ENCODE data around the gene GGACT. TPM values are rescaled to one million over a fixed set of nuclear protein-coding genes. Genes with fewer than 3 reads are reported as not detected.

GGACT gene
- total and polyA plus RNA-seq, 12 donors: 1.8 to 16.0 (median 10.2) TPM

DNA sequence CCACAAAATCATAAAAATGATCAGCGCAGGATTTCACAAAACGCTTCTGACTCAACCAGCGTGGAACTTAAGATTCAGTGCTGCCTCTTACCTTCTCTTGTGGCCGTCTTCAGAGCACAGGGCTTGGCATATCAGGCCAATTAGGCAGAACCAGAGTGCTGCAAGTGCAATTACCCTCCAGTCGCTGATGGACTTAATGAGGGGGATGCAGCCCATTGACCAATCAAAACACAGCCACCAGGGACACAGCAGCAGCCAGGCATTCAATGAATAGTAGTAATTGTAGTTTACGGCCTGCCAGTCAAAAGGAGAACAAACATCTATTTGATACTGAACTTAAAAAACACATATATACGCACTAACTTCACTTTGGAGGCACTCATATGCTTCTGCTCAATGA lies 47.9 kb upstream of the GGACT start:
- no peak overlapping the region for H3K27ac ChIP-seq
- WGBS, 4 donors: 91 to 97% (median 96%) methylated on average over 7 of the region's 7 CpGs
- no peaks in the 10 kb centered on the region for H3K9me3 ChIP-seq (replicated peaks in 1 of 3)
- H3K4me1 ChIP-seq (replicated peaks in 1 of 2): no peaks in the 10 kb centered on the region
- peaks cover 0 to 20% of the 10 kb centered on the region in 2 donors for H3K36me3 ChIP-seq (replicated peaks in 1 of 2)
- no peak for TF ChIP-seq POLR2A (IDR thresholded peaks at IDR 0.05)
- no peak for TF ChIP-seq CTCF (IDR thresholded peaks at IDR 0.05)
- DNase-seq: no peak
- H3K27me3 ChIP-seq: no peaks in the 10 kb centered on the region
- H3K4me3 ChIP-seq: no peak overlapping the region
- intact Hi-C loops (cut with DNase I): no loop called here

DNA sequence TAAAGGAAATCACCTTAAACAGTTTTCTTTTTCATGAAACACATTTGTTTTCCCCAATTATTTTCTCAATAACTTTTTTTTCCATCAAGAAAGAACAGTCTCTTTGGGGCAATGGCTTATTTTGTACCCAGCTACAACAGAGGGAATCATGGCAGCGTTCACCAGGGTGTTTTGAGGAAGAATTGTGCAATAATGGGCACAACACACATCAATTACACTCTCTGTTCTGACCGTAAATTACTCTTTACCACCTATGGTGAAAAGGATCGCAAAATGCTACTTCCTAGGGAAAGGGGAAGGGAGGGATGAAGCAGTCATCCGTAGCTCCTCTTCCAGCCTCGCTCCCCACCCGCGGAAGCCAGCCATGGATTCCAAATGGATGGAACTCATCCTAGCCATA lies 47.4 kb upstream of the GGACT start:
- no peak for DNase-seq
- TF ChIP-seq POLR2A (IDR thresholded peaks at IDR 0.05): no peak
- no peak for TF ChIP-seq CTCF (IDR thresholded peaks at IDR 0.05)
- WGBS, 4 donors: 91 to 95% (median 92%) methylated on average over 7 of the region's 7 CpGs
- no peak overlapping the region for H3K4me3 ChIP-seq
- H3K36me3 ChIP-seq (replicated peaks in 1 of 2): peaks cover 0 to 20% of the 10 kb centered on the region in 2 donors
- no peaks in the 10 kb centered on the region for H3K9me3 ChIP-seq (replicated peaks in 1 of 3)
- intact Hi-C loops (cut with DNase I): no loop called here
- no peaks in the 10 kb centered on the region for H3K27me3 ChIP-seq
- H3K27ac ChIP-seq: no peak overlapping the region
- H3K4me1 ChIP-seq (replicated peaks in 1 of 2): no peaks in the 10 kb centered on the region

GRCh38 chr13:100634696-100635095 lies 46.1 kb upstream of the GGACT start:
- WGBS, 4 donors: 94 to 97% (median 94%) methylated on average over 12 of the region's 12 CpGs
- Histone ChIP-seq H3K9me3 (replicated peaks in 1 of 3) (no peaks in the 10 kb centered on the region), H3K27ac (no peak overlapping the region), H3K4me3 (no peak overlapping the region), H3K27me3 (no peaks in the 10 kb centered on the region), H3K36me3 (replicated peaks in 1 of 2) (peaks cover 0 to 20% of the 10 kb centered on the region in 2 donors), H3K4me1 (replicated peaks in 1 of 2) (no peaks in the 10 kb centered on the region)
- TF ChIP-seq CTCF (IDR thresholded peaks at IDR 0.05): no peak
- no peak for TF ChIP-seq POLR2A (IDR thresholded peaks at IDR 0.05)
- intact Hi-C loops (cut with DNase I): no loop called here
- no peak for DNase-seq

DNA sequence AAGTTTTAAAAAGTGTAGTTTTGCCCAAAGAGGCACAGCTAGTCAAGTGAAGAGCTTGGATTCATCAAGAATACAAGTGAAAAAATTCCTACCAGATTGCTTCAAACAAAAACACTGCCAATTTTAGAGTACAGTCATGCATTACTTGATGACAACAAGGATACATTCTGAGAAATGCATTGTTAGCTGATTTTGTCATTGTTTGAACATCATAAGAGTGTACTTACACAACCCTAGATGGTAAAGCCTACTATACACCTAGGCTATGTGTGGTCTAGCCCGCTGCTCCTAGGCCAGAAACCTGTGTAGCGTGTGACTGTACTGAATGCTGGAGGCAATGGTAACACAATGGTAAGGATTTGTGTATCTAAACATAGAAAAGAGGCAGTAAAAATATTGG lies 44.9 kb upstream of the GGACT start:
- intact Hi-C loops (cut with DNase I): no loop called here
- Histone ChIP-seq H3K4me1 (replicated peaks in 1 of 2) (no peaks in the 10 kb centered on the region), H3K27ac (no peak overlapping the region), H3K9me3 (replicated peaks in 1 of 3) (no peaks in the 10 kb centered on the region), H3K27me3 (no peaks in the 10 kb centered on the region), H3K36me3 (replicated peaks in 1 of 2) (peaks cover 0 to 20% of the 10 kb centered on the region in 2 donors), H3K4me3 (no peak overlapping the region)
- no peak for TF ChIP-seq POLR2A (IDR thresholded peaks at IDR 0.05)
- TF ChIP-seq CTCF (IDR thresholded peaks at IDR 0.05): no peak
- no peak for DNase-seq
- 92 to 100% (median 98%) methylated on average over 2 of the region's 2 CpGs for WGBS, 4 donors

Measured in adrenal gland (tissue), 12 donors.